PC-3 (cell line): ENCODE measurements around the gene PSAPL1. TPM values are rescaled to one million over a fixed set of nuclear protein-coding genes. Genes with fewer than 3 reads are reported as not detected.

Experiments
- ATAC-seq: fragments of 200-7000 bp; cut with Tn5 transposase; 2 replicates; pipeline ENCODE4 v1.9.1; 2020; ENCODE audit warnings: mild to moderate bottlenecking, moderate library complexity
- BruUV-seq: library from RNA; stranded (reverse); fragments of 400-500 nt; replicated peaks from 2 replicates; lab custom pipeline; 2021; lab: Mats Ljungman, UMichigan
- CTCF ChIA-PET: fragments of 300-600 bp; sonication (Branson Sonifier 250); formaldehyde crosslinking; loops from one replicate; lab custom pipeline; 2022; ENCODE audit warnings: antibody characterized with exemption; lab: Charles Lee
- POLR2A ChIA-PET: fragments of 300-600 bp; sonication (Branson Sonifier 250); formaldehyde crosslinking; loops from one replicate; lab custom pipeline; 2022; ENCODE audit warnings: antibody characterized with exemption; ENCODE audit not compliant: unreplicated experiment; lab: Charles Lee
- DNase-seq: peaks from one replicate; pipeline ENCODE4 v3.0.0-alpha.2; 2015
- H2AFZ ChIP-seq: fragments of 300-600 bp; sonication (generic); 2 replicates; pipeline ENCODE4 v1.6.0; 2016; ENCODE audit warnings: antibody characterized with exemption, low read length
- H3F3A ChIP-seq: fragments of 300-600 bp; sonication (generic); one replicate; pipeline ENCODE4 v1.6.0; 2017; ENCODE audit warnings: antibody characterized with exemption, low read length, control low read depth, mild to moderate bottlenecking; ENCODE audit not compliant: unreplicated experiment
- H3K27ac ChIP-seq: fragments of 300-600 bp; sonication (generic); 2 replicates; pipeline ENCODE4 v1.5.1; 2016; ENCODE audit warnings: mild to moderate bottlenecking, low read length
- H3K27me3 ChIP-seq: fragments of 300-600 bp; sonication (generic); 2 replicates; pipeline ENCODE4 v1.6.1; 2016; ENCODE audit warnings: low read length, mixed read lengths
- H3K36me3 ChIP-seq: fragments of 300-600 bp; sonication (generic); 2 replicates; pipeline ENCODE4 v1.6.1; 2016; ENCODE audit warnings: low read depth, mixed run types, low read length, mixed read lengths
- H3K4me1 ChIP-seq: fragments of 300-600 bp; sonication (generic); 2 replicates; pipeline ENCODE4 v1.5.1; 2016; ENCODE audit warnings: low read length; ENCODE audit not compliant: insufficient read depth
- H3K4me2 ChIP-seq: fragments of 300-600 bp; sonication (generic); 2 replicates; pipeline ENCODE4 v1.6.0; 2016; ENCODE audit warnings: low read length
- H3K4me3 ChIP-seq: fragments of 300-600 bp; sonication (generic); 2 replicates; pipeline ENCODE4 v1.5.1; 2016; ENCODE audit warnings: mild to moderate bottlenecking, low read length, mixed read lengths
- H3K79me2 ChIP-seq: fragments of 300-600 bp; sonication (generic); 2 replicates; pipeline ENCODE4 v1.6.1; 2017; ENCODE audit warnings: low read length, mixed read lengths
- H3K9ac ChIP-seq: fragments of 300-600 bp; sonication (generic); 2 replicates; pipeline ENCODE4 v1.6.0; 2016; ENCODE audit warnings: mild to moderate bottlenecking, low read length
- H3K9me2 ChIP-seq: fragments of 300-600 bp; sonication (generic); replicated peaks from 2 replicates; pipeline ENCODE4 v1.6.1; 2016; ENCODE audit warnings: mixed run types, low read length, mixed read lengths
- H3K9me3 ChIP-seq: fragments of 300-600 bp; sonication (generic); 2 replicates; pipeline ENCODE4 v1.6.1; 2016; ENCODE audit warnings: low read length, mixed read lengths
- H4K20me1 ChIP-seq: fragments of 300-600 bp; sonication (generic); 2 replicates; pipeline ENCODE4 v1.6.1; 2016; ENCODE audit warnings: low read length, mixed read lengths
- EZH2 ChIP-seq: fragments of 300-600 bp; sonication (generic); IDR thresholded peaks from one replicate; pipeline ENCODE4 v1.6.1; 2017; ENCODE audit warnings: antibody characterized with exemption, mild to moderate bottlenecking, low read length; ENCODE audit not compliant: unreplicated experiment
- EZH2phosphoT487 ChIP-seq: fragments of 300-600 bp; sonication (generic); IDR thresholded peaks from 2 replicates; pipeline ENCODE4 v1.6.1; 2018; ENCODE audit warnings: mild to moderate bottlenecking, antibody characterized with exemption, low read length, borderline replicate concordance
- intact Hi-C: fragments of 100-400 bp; cut with micrococcal nuclease; formaldehyde crosslinking; loops from 2 replicates; pipeline ENCODE4 v1.9.0; 2023
- total RNA-seq: library from RNA; depleted of rRNA; stranded (reverse); fragments of >200 nt; gene quantifications from 2 replicates; pipeline ENCODE4 v1.2.3, GENCODE V29; 2014
- TF ChIP-seq, protein P1 (sequence below): fragments of 300-600 bp; sonication (generic); conservative IDR thresholded peaks from 2 replicates; pipeline ENCODE4 v1.5.1; 2017; ENCODE audit warnings: antibody characterized with exemption, low read depth, mild to moderate bottlenecking, low read length

PSAPL1 gene
- total RNA-seq, 1 experiment from 2014 or later = 0.15 TPM

DNA sequence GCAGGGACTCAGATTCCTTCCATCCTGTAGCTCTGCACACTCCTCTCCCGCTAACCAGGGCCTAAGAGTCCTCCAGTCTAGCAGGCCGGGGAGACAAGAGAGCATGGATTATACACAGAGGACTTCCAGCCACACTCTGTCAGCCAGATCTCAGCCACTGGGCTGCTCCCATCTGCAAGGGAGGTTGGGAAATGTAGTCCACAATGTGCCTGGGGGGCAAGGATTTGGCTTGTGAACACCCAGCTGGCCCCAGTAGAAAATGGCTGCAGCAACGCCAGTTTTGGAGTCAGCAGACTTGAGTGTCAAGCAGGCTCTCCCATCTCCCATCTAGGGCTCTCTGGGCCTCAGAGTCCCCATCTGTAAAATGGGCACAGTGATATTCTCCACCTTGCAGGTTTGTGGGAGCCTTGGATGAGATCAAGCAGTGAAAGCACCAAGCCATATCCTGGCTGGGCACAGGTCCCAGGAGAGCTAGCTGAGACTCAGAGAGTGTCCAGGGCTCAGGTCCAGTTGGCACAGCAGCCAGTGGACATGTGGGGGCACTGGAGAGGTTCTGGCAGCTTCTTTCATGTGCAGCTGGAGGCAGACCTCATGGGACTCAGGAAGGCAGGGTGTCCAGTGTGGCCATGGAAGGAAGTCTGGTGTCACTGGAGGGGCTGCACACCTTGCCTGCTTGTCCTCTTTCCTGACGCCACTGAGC, 14.6 kb downstream of the PSAPL1 start:
- TF ChIP-seq, protein P1, sequence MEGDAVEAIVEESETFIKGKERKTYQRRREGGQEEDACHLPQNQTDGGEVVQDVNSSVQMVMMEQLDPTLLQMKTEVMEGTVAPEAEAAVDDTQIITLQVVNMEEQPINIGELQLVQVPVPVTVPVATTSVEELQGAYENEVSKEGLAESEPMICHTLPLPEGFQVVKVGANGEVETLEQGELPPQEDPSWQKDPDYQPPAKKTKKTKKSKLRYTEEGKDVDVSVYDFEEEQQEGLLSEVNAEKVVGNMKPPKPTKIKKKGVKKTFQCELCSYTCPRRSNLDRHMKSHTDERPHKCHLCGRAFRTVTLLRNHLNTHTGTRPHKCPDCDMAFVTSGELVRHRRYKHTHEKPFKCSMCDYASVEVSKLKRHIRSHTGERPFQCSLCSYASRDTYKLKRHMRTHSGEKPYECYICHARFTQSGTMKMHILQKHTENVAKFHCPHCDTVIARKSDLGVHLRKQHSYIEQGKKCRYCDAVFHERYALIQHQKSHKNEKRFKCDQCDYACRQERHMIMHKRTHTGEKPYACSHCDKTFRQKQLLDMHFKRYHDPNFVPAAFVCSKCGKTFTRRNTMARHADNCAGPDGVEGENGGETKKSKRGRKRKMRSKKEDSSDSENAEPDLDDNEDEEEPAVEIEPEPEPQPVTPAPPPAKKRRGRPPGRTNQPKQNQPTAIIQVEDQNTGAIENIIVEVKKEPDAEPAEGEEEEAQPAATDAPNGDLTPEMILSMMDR = no peak
- TF ChIP-seq EZH2phosphoT487 (no peak), EZH2 (no peak)
- H2AFZ ChIP-seq = no peak overlapping the region
- no peaks in the 10 kb centered on the region for H3K27me3 ChIP-seq
- H3K4me1 ChIP-seq = no peaks in the 10 kb centered on the region
- CTCF ChIA-PET = no interaction called here
- ATAC-seq (no peak), DNase-seq (no peak)
- H3K4me3 ChIP-seq = no peak overlapping the region
- H3K27ac ChIP-seq = no peak overlapping the region
- no peaks in the 10 kb centered on the region for H3F3A ChIP-seq
- H4K20me1 ChIP-seq = no peaks in the 10 kb centered on the region
- no peaks in the 10 kb centered on the region for H3K9me3 ChIP-seq
- no peak overlapping the region for H3K4me2 ChIP-seq
- no peak overlapping the region for H3K9ac ChIP-seq
- H3K79me2 ChIP-seq = no peaks in the 10 kb centered on the region
- BruUV-seq = no TSS peak
- POLR2A ChIA-PET = no interaction called here
- intact Hi-C loops = no loop called here
- no peaks in the 10 kb centered on the region for H3K36me3 ChIP-seq
- H3K9me2 ChIP-seq = no peaks in the 10 kb centered on the region

DNA sequence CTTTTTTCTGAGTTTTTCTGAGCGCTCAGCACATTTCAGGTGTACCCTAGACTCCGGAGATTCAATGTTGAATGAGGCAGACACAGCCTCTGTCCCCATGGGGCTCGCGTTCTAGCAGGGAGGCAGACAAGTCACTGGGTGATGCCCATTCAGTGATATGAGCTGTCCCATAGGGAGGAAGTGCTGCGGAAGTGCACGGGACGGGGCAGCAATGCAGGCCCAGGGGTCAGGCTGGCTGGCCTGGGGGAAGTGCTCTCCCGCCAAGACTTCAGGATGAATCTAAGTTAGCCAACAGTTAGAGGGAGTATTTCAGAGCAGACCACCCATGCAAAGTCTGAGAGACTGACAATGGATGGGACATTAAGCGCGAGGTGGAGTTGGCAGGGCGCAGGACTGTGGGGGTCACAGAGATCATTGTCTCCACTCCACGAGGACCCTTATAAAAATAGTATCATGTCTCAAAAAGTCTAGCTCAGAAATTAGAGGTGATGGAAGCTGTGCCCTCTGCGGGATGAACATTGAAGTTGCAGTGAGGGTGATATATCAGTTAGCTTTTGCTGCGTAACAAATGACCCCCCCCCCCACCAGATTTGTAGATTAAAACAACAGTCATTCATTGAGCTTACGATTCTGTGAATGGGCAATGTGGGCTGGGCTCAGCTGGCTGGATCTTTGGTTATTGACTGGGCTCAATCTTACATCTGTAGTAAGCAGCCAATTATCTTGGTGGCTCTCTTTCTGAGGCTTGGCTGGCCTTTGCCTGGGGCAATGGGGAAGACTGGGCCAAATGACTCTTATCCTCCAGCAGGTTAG, 16.4 kb downstream of the PSAPL1 start:
- no peaks in the 10 kb centered on the region for H3K9me3 ChIP-seq
- TF ChIP-seq, protein P1 = no peak
- TF ChIP-seq EZH2 (no peak), EZH2phosphoT487 (no peak)
- no peak for ATAC-seq
- H3F3A ChIP-seq = no peaks in the 10 kb centered on the region
- no peak overlapping the region for H3K27ac ChIP-seq
- H4K20me1 ChIP-seq = no peaks in the 10 kb centered on the region
- CTCF ChIA-PET = no interaction called here
- POLR2A ChIA-PET = no interaction called here
- H3K9me2 ChIP-seq = no peaks in the 10 kb centered on the region
- H3K9ac ChIP-seq = no peak overlapping the region
- no peaks in the 10 kb centered on the region for H3K27me3 ChIP-seq
- H3K4me1 ChIP-seq = no peaks in the 10 kb centered on the region
- intact Hi-C loops = no loop called here
- no peak overlapping the region for H3K4me2 ChIP-seq
- no peak overlapping the region for H2AFZ ChIP-seq
- H3K4me3 ChIP-seq = no peak overlapping the region
- DNase-seq = no peak
- H3K36me3 ChIP-seq = no peaks in the 10 kb centered on the region
- no TSS peak for BruUV-seq
- no peaks in the 10 kb centered on the region for H3K79me2 ChIP-seq

DNA sequence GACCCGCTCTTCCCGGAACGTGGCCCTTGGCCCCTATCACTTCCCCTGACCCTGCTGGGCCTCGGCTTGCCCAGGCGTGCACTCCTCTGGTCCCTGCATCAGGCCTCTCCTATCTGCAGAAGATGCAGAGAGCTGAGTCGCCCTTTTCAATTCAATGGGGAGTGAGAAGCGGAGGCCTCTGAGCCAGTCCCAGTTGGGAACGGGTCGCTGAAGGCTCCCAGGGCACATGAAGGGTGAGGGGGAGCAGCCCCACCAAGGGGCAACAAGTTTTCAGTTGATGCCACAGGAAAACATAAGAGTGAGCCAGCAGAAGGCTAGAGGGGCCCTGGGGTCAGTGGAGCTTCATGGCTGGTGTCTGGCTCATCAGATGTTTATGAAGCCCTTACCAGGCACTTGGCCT, 17.1 kb downstream of the PSAPL1 start:
- H3F3A ChIP-seq = no peaks in the 10 kb centered on the region
- no peaks in the 10 kb centered on the region for H3K4me1 ChIP-seq
- no peak for ATAC-seq
- no peaks in the 10 kb centered on the region for H3K79me2 ChIP-seq
- no peaks in the 10 kb centered on the region for H3K27me3 ChIP-seq
- H3K36me3 ChIP-seq = no peaks in the 10 kb centered on the region
- no peak for DNase-seq
- H2AFZ ChIP-seq = no peak overlapping the region
- intact Hi-C loops = no loop called here
- H3K4me3 ChIP-seq = no peak overlapping the region
- no peaks in the 10 kb centered on the region for H4K20me1 ChIP-seq
- TF ChIP-seq EZH2 = no peak
- BruUV-seq = no TSS peak
- H3K9ac ChIP-seq = no peak overlapping the region
- POLR2A ChIA-PET = no interaction called here
- H3K4me2 ChIP-seq = no peak overlapping the region
- H3K27ac ChIP-seq = no peak overlapping the region
- H3K9me2 ChIP-seq = no peaks in the 10 kb centered on the region
- H3K9me3 ChIP-seq = no peaks in the 10 kb centered on the region
- CTCF ChIA-PET = no interaction called here
